SK-N-SH (cell line): ENCODE measurements around the gene SMG1. TPM values are rescaled to one million over a fixed set of nuclear protein-coding genes. Genes with fewer than 3 reads are reported as not detected.

Experiments
- CTCF ChIA-PET: fragments of 300-600, 350-600 bp; formaldehyde crosslinking; extraction: SDS; loops from one replicate; lab custom pipeline; 2021; lab: Yijun Ruan, JAX
- POLR2A ChIA-PET: fragments of 350-600 bp; sonication (Branson Sonifier 250); formaldehyde crosslinking; extraction: SDS; loops from one replicate; lab custom pipeline; 2020; ENCODE audit warnings: antibody characterized with exemption, inconsistent platforms; lab: Yijun Ruan, JAX
- DNase-seq: peaks from one replicate; pipeline ENCODE4 v3.0.0; 2012
- H2AFZ ChIP-seq: fragments of 200-600 bp; sonication (generic); 2 replicates; pipeline ENCODE4 v1.8.1; 2016; ENCODE audit warnings: antibody characterized with exemption, mild to moderate bottlenecking, low read depth
- H3F3A ChIP-seq: fragments of 200-600 bp; sonication (generic); replicated peaks from 2 replicates; pipeline ENCODE3; 2016; ENCODE audit warnings: antibody characterized with exemption, mild to moderate bottlenecking; ENCODE audit not compliant: insufficient read depth
- H3K27ac ChIP-seq, 2 experiments: fragments of 200-500 bp in 1 of 2; fragments of 200-600 bp in 1 of 2; sonication (Bioruptor generic) in 1 of 2; sonication (generic), shearing (Covaris generic) in 1 of 2; 2 replicates each; pipeline versions ENCODE4 v1.5.1 to v1.6.1; 2014 to 2016; ENCODE audit warnings: low read depth in 2 of 2, inconsistent platforms in 1 of 2, low read length in 1 of 2, mild to moderate bottlenecking in 1 of 2, mixed read lengths in 1 of 2
- H3K27me3 ChIP-seq: fragments of 200-600 bp; sonication (generic), shearing (Covaris generic); 2 replicates; pipeline ENCODE4 v1.6.1; 2016; ENCODE audit warnings: mixed run types; ENCODE audit not compliant: insufficient read depth
- H3K36me3 ChIP-seq, 2 experiments: fragments of 200-500 bp in 1 of 2; fragments of 200-600 bp in 1 of 2; sonication (Bioruptor generic) in 1 of 2; sonication (generic) in 1 of 2; replicated peaks in 1 of 2; 2 replicates each; pipeline versions ENCODE3 to v1.5.1; 2014 to 2016; ENCODE audit warnings: low read length in 1 of 2, mild to moderate bottlenecking in 1 of 2; ENCODE audit not compliant: insufficient read depth in 2 of 2, control insufficient read depth in 1 of 2
- H3K4me1 ChIP-seq, 2 experiments: fragments of 200-500 bp in 1 of 2; fragments of 200-600 bp in 1 of 2; sonication (Bioruptor generic) in 1 of 2; sonication (generic), shearing (Covaris generic) in 1 of 2; 2 replicates each; pipeline versions ENCODE4 v1.5.1 to v1.6.1; 2014 to 2016; ENCODE audit warnings: low read depth in 1 of 2, low read length in 1 of 2, mixed run types in 1 of 2; ENCODE audit not compliant: insufficient read depth in 2 of 2, control insufficient read depth in 1 of 2
- H3K4me2 ChIP-seq: fragments of 200-600 bp; sonication (generic), shearing (Covaris generic); 2 replicates; pipeline ENCODE4 v1.6.1; 2017; ENCODE audit warnings: mixed run types
- H3K4me3 ChIP-seq, 2 experiments: fragments of 200-500 bp in 1 of 2; fragments of 200-600 bp in 1 of 2; sonication (Bioruptor generic) in 1 of 2; sonication (generic), shearing (Covaris generic) in 1 of 2; 2 replicates each; pipeline versions ENCODE4 v1.5.1 to v1.8.1; 2014 to 2016; ENCODE audit warnings: low read depth in 2 of 2, inconsistent platforms in 1 of 2, low read length in 1 of 2, mild to moderate bottlenecking in 1 of 2, mixed read lengths in 1 of 2, moderate library complexity in 1 of 2
- H3K79me2 ChIP-seq: fragments of 200-600 bp; sonication (generic); 2 replicates; pipeline ENCODE4 v1.8.1; 2017; ENCODE audit warnings: mild to moderate bottlenecking; ENCODE audit not compliant: insufficient read depth
- H3K9ac ChIP-seq: fragments of 200-600 bp; sonication (generic); 2 replicates; pipeline ENCODE4 v1.6.1; 2017; ENCODE audit warnings: mixed run types
- H3K9me2 ChIP-seq: fragments of 200-600 bp; sonication (generic); 2 replicates; pipeline ENCODE4 v1.6.1; 2017; ENCODE audit warnings: mixed run types
- H3K9me3 ChIP-seq: fragments of 200-600 bp; sonication (generic); 2 replicates; pipeline ENCODE4 v1.6.1; 2017; ENCODE audit warnings: mixed run types, mild to moderate bottlenecking, moderate library complexity
- H4K20me1 ChIP-seq: fragments of 200-600 bp; sonication (generic); 2 replicates; pipeline ENCODE4 v1.6.1; 2017; ENCODE audit warnings: mild to moderate bottlenecking, mixed run types; ENCODE audit not compliant: insufficient read depth
- CHD2 ChIP-seq: fragments of 150-350 bp; IDR thresholded peaks from 2 replicates; pipeline ENCODE4 v1.6.1; 2018; ENCODE audit warnings: low read length; ENCODE audit not compliant: partially characterized antibody
- EP300 ChIP-seq, 2 experiments: IDR thresholded peaks; 2 replicates each; pipeline versions ENCODE4 v1.4.0 to v1.6.1; 2012; ENCODE audit warnings: borderline replicate concordance in 1 of 2, low read depth in 1 of 2, low read length in 1 of 2
- EZH2phosphoT487 ChIP-seq: fragments of 200-600 bp; sonication (generic); IDR thresholded peaks from 2 replicates; pipeline ENCODE4 v1.6.1; 2017; ENCODE audit warnings: low read depth, mixed run types, mild to moderate bottlenecking, antibody characterized with exemption, moderate library complexity, borderline replicate concordance
- FOXJ3 ChIP-seq: sonication (generic); formaldehyde crosslinking; IDR thresholded peaks from 2 replicates; pipeline ENCODE4 v1.5.1; 2020; ENCODE audit warnings: mild to moderate bottlenecking, missing genetic modification reagents
- MXI1 ChIP-seq: IDR thresholded peaks from 2 replicates; pipeline ENCODE4 v1.6.1; 2012; ENCODE audit warnings: mild to moderate bottlenecking, low read depth, low read length, improper control_type of control experiment
- NRF1 ChIP-seq: IDR thresholded peaks from 2 replicates; pipeline ENCODE4 v1.6.1; 2012; ENCODE audit warnings: low read depth, mild to moderate bottlenecking, low read length
- RAD21 ChIP-seq: IDR thresholded peaks from 2 replicates; pipeline ENCODE4 v1.6.1; 2012; ENCODE audit warnings: mild to moderate bottlenecking, low read length
- RXRA ChIP-seq: IDR thresholded peaks from 2 replicates; pipeline ENCODE4 v1.4.0; 2012; ENCODE audit warnings: low read depth, mild to moderate bottlenecking, borderline replicate concordance
- SMC3 ChIP-seq: IDR thresholded peaks from 2 replicates; pipeline ENCODE4 v1.6.1; 2012; ENCODE audit warnings: low read depth, low read length, improper control_type of control experiment
- TAF1 ChIP-seq: IDR thresholded peaks from 2 replicates; pipeline ENCODE4 v1.6.1; 2012; ENCODE audit warnings: low read depth, mild to moderate bottlenecking, low read length, moderate library complexity, borderline replicate concordance
- TEAD4 ChIP-seq: IDR thresholded peaks from 2 replicates; pipeline ENCODE4 v1.4.0; 2012; ENCODE audit warnings: mild to moderate bottlenecking, borderline replicate concordance; ENCODE audit not compliant: insufficient read depth
- WGBS: methylation state at CpG from one replicate; pipeline ENCODE4 v1.1.6; 2017; ENCODE audit warnings: low lambda C conversion rate; 5-methylcytosine and 5-hydroxymethylcytosine counted together
- polyA plus RNA-seq, 3 experiments: library from polyadenylated mRNA; depleted of rRNA; stranded (reverse); fragments of >200 nt; gene quantifications; 2 replicates each; pipeline ENCODE4 v1.2.3, GENCODE V29; 2012
- TF ChIP-seq, protein P1 (sequence below): IDR thresholded peaks from 2 replicates; pipeline ENCODE4 v1.6.1; 2012; ENCODE audit warnings: mild to moderate bottlenecking, low read depth, low read length, moderate library complexity
- TF ChIP-seq, protein P2 (sequence below): IDR thresholded peaks from 2 replicates; pipeline ENCODE4; 2012
- TF ChIP-seq, protein P3 (sequence below): fragments of 150-350 bp; IDR thresholded peaks from 2 replicates; pipeline ENCODE4 v1.6.1; 2017; ENCODE audit warnings: antibody characterized with exemption, low read length, low read depth, borderline replicate concordance
- TF ChIP-seq, protein P4 (sequence below): fragments of 200-600 bp; sonication (generic); IDR thresholded peaks from 2 replicates; pipeline ENCODE4 v1.6.1; 2017; ENCODE audit warnings: antibody characterized with exemption, mild to moderate bottlenecking, moderate library complexity
- TF ChIP-seq, protein P5 (sequence below): IDR thresholded peaks from 2 replicates; pipeline ENCODE4 v1.4.0; 2012; ENCODE audit warnings: low read depth

SMG1 gene
- polyA plus RNA-seq, 1 of the 3 experiments (the other 2 are of a cell fraction): 11.2 TPM

DNA sequence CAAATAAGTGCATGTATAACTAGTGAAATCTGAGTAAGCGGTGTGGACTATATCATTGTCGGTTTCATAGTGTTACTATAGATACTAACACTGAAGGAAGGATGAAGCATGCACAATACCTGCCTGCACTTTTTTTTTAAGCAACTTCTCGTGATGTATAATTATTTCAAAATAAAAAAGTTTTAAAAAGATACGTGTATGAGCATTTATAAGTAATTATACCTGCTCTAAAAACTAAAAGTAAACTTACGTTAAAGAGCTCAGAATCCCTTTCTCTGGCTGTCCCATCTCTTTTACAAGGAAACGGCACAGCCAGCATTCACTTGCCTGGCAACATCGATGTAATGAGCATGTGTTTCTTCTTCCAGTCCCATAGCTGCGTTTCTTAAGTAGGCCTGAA is 93.6 kb downstream of the SMG1 start (continued):
- TF ChIP-seq NRF1 (no peak), RXRA (no peak), EZH2phosphoT487 (no peak)
- TF ChIP-seq, all 33 proteins: peak for 0

DNA sequence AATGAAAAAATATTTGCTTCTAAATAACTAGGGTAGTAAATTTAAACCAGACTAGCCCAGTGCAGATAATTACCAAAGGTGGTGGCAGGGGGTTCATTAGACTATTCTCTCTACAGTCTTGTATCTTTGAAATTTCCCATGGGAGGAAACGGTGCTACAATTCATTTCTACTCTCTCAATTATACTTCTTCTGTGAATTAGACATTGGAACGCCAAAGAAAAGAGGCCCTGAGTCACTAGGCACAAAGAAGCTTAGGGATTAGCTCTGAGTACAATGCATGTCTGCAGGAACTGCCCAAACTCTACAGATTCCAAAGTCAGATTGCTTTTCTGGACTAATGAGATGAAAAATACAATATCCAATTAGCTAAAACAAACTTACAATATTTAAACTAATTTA is 94.2 kb downstream of the SMG1 start:
- Histone ChIP-seq H3K9ac (no peak overlapping the region), H3K4me3 (no peak overlapping the region), H3K36me3 (peaks cover 84 to 85% of the 10 kb centered on the region in 2 experiments), H3K79me2 (no peaks in the 10 kb centered on the region), H3K4me1 (no peaks in the 10 kb centered on the region), H3K27me3 (no peaks in the 10 kb centered on the region), H3K4me2 (no peak overlapping the region), H2AFZ (no peak overlapping the region), H3K9me3 (no peaks in the 10 kb centered on the region), H4K20me1 (no peaks in the 10 kb centered on the region), H3F3A (peaks cover 12% of the 10 kb centered on the region), H3K27ac (no peak overlapping the region), H3K9me2 (no peaks in the 10 kb centered on the region)
- no peak for DNase-seq
- CTCF ChIA-PET: interaction anchor here (2.3 kb wide), 1 partner anchor 31 kb away, joined by 5 read pairs; the partner anchor contains the start of gene ARL6IP1
- POLR2A ChIA-PET: no interaction called here
- TF ChIP-seq TAF1 (no peak), RAD21 (no peak), CHD2 (no peak), SMC3 (no peak), MXI1 (no peak), FOXJ3 (CRISPR knock-in tag) (no peak), TEAD4 (no peak), EP300 (IDR thresholded peaks at IDR 0.05; ENCODE audit: borderline replicate concordance in 1 of 2, low read depth in 1 of 2, low read length in 1 of 2) (no peak)
- TF ChIP-seq, protein P1, sequence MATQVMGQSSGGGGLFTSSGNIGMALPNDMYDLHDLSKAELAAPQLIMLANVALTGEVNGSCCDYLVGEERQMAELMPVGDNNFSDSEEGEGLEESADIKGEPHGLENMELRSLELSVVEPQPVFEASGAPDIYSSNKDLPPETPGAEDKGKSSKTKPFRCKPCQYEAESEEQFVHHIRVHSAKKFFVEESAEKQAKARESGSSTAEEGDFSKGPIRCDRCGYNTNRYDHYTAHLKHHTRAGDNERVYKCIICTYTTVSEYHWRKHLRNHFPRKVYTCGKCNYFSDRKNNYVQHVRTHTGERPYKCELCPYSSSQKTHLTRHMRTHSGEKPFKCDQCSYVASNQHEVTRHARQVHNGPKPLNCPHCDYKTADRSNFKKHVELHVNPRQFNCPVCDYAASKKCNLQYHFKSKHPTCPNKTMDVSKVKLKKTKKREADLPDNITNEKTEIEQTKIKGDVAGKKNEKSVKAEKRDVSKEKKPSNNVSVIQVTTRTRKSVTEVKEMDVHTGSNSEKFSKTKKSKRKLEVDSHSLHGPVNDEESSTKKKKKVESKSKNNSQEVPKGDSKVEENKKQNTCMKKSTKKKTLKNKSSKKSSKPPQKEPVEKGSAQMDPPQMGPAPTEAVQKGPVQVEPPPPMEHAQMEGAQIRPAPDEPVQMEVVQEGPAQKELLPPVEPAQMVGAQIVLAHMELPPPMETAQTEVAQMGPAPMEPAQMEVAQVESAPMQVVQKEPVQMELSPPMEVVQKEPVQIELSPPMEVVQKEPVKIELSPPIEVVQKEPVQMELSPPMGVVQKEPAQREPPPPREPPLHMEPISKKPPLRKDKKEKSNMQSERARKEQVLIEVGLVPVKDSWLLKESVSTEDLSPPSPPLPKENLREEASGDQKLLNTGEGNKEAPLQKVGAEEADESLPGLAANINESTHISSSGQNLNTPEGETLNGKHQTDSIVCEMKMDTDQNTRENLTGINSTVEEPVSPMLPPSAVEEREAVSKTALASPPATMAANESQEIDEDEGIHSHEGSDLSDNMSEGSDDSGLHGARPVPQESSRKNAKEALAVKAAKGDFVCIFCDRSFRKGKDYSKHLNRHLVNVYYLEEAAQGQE: no peak
- TF ChIP-seq, protein P2, sequence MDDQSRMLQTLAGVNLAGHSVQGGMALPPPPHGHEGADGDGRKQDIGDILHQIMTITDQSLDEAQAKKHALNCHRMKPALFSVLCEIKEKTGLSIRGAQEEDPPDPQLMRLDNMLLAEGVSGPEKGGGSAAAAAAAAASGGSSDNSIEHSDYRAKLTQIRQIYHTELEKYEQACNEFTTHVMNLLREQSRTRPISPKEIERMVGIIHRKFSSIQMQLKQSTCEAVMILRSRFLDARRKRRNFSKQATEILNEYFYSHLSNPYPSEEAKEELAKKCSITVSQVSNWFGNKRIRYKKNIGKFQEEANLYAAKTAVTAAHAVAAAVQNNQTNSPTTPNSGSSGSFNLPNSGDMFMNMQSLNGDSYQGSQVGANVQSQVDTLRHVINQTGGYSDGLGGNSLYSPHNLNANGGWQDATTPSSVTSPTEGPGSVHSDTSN: no peak
- TF ChIP-seq, protein P3, sequence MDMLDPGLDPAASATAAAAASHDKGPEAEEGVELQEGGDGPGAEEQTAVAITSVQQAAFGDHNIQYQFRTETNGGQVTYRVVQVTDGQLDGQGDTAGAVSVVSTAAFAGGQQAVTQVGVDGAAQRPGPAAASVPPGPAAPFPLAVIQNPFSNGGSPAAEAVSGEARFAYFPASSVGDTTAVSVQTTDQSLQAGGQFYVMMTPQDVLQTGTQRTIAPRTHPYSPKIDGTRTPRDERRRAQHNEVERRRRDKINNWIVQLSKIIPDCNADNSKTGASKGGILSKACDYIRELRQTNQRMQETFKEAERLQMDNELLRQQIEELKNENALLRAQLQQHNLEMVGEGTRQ: no peak
- TF ChIP-seq, protein P4, sequence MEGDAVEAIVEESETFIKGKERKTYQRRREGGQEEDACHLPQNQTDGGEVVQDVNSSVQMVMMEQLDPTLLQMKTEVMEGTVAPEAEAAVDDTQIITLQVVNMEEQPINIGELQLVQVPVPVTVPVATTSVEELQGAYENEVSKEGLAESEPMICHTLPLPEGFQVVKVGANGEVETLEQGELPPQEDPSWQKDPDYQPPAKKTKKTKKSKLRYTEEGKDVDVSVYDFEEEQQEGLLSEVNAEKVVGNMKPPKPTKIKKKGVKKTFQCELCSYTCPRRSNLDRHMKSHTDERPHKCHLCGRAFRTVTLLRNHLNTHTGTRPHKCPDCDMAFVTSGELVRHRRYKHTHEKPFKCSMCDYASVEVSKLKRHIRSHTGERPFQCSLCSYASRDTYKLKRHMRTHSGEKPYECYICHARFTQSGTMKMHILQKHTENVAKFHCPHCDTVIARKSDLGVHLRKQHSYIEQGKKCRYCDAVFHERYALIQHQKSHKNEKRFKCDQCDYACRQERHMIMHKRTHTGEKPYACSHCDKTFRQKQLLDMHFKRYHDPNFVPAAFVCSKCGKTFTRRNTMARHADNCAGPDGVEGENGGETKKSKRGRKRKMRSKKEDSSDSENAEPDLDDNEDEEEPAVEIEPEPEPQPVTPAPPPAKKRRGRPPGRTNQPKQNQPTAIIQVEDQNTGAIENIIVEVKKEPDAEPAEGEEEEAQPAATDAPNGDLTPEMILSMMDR: no peak
- TF ChIP-seq, protein P5, sequence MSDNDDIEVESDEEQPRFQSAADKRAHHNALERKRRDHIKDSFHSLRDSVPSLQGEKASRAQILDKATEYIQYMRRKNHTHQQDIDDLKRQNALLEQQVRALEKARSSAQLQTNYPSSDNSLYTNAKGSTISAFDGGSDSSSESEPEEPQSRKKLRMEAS: no peak
- WGBS: 95% methylated on average over 2 of the region's 2 CpGs
